ENCODE results near the gene NAPG.

NAPG gene

DNA sequence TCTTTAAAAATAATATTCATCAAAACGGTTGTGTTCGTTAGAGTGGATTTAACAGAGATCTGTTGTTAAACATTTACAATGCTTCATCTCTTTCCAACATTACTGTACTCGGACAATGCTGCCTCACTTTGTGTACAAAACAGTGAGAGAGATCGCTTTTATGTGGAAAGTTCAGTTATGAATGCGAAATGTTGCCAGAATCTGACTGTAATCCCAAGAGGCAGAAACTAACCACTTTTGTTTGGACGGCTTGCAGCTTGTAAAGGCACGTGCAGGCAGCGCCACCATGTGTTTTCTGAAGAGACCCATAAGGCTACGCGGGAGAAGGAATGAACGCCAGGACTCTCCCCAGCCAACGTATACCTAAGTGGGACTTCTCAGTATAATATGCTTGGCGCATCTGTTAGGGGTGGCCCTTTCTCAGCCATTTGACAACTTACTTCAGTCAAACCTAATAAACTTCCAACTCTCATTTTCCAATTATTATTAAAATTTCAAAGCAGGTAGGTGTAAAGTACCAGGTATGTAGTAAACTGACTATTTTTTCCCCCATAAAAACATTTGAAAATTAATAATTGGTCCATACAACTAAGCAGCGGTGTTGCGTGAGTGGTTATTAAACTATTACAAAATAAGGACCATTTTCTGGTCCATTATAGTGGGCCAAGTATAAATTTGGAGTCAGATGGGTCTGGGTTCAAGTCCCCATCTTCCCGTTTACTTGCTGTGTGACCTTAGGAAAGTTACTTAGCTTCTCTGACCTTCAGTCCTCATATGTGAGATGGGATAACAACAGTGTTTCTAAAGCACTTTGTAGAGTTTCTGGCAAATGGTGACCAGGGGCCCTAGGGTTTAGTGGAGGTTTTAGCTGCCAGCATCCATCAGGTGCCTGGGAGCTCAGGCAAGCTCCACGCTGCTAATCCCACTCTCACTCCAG lies 5.6 kb upstream of the NAPG start:
- DNase-seq (ENCODE audit: low read depth): peak; percentile 88
- H3K4me3 ChIP-seq (ENCODE audit: low read length): no peak overlapping the region
- TF ChIP-seq, protein P1, sequence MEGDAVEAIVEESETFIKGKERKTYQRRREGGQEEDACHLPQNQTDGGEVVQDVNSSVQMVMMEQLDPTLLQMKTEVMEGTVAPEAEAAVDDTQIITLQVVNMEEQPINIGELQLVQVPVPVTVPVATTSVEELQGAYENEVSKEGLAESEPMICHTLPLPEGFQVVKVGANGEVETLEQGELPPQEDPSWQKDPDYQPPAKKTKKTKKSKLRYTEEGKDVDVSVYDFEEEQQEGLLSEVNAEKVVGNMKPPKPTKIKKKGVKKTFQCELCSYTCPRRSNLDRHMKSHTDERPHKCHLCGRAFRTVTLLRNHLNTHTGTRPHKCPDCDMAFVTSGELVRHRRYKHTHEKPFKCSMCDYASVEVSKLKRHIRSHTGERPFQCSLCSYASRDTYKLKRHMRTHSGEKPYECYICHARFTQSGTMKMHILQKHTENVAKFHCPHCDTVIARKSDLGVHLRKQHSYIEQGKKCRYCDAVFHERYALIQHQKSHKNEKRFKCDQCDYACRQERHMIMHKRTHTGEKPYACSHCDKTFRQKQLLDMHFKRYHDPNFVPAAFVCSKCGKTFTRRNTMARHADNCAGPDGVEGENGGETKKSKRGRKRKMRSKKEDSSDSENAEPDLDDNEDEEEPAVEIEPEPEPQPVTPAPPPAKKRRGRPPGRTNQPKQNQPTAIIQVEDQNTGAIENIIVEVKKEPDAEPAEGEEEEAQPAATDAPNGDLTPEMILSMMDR (IDR thresholded peaks at IDR 0.05; ENCODE audit: insufficient read depth, low read depth, low read length, missing control alignments): peak; percentile 93

DNA sequence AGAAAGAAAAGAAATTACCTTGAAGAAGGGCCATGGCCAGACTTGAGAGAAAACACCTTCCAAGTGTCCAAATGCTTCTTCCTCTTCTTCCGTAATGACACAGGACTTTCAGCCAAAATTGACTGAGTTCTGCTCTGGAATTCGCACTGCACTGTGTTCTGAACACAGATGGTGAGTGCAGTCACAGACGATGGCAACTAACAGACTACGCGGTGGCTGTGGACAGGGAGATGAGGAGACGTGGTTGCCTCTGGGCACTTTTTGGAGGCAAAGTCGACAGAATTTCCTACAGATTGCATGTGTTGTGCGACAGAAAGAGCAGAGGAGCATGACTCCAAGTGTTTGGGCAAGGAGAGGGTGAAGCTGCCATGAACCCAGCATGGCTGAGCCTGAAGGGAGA lies 4.3 kb upstream of the NAPG start:
- H3K4me3 ChIP-seq (ENCODE audit: low read length): no peak overlapping the region
- TF ChIP-seq, protein P1 (IDR thresholded peaks at IDR 0.05; ENCODE audit: insufficient read depth, low read depth, low read length, missing control alignments): no peak
- DNase-seq (ENCODE audit: low read depth): no peak

DNA sequence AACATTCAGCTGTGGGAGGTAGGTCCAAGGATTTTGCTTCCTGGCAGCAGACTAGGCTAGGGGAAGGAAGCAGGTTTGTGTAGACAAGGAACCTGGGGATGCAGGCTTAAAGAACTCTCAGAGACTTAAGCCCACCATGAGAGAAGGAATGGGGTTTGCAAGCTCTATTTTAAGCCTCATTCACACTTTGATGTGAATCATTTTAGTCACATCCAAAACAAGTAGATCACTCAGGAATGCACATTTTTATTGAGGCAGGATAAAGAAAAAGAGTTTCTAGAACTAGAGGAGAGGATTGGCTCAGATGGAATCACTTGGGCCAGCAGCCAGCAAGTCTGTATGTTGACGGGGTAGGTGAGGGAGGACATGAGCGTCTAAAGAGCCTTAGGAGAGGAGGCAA lies 3.3 kb upstream of the NAPG start:
- no peak for DNase-seq (ENCODE audit: low read depth)
- TF ChIP-seq, protein P1 (IDR thresholded peaks at IDR 0.05; ENCODE audit: insufficient read depth, low read depth, low read length, missing control alignments): no peak
- H3K4me3 ChIP-seq (ENCODE audit: low read length): no peak overlapping the region

DNA sequence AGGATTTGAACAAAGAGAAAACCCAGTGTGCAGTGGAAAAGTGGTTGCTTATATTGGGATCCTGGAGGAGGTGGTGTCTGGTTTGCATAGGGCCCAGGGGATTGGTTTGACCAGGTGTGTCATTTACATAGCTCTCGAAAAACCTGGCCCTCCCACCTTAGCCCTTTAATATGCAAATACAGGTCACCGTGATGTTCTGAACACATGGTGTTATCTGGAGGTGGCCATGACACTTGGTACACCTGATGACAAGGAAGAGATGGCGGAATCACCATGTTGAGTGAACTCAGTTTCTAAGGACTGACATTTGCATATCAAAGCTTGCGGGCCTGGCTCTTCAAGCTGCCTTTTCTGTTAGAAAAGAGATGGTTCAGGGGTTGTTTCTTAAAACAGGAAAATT lies 2.3 kb upstream of the NAPG start:
- TF ChIP-seq, protein P1 (IDR thresholded peaks at IDR 0.05; ENCODE audit: insufficient read depth, low read depth, low read length, missing control alignments): no peak
- no peak for DNase-seq (ENCODE audit: low read depth)
- no peak overlapping the region for H3K4me3 ChIP-seq (ENCODE audit: low read length)

DNA sequence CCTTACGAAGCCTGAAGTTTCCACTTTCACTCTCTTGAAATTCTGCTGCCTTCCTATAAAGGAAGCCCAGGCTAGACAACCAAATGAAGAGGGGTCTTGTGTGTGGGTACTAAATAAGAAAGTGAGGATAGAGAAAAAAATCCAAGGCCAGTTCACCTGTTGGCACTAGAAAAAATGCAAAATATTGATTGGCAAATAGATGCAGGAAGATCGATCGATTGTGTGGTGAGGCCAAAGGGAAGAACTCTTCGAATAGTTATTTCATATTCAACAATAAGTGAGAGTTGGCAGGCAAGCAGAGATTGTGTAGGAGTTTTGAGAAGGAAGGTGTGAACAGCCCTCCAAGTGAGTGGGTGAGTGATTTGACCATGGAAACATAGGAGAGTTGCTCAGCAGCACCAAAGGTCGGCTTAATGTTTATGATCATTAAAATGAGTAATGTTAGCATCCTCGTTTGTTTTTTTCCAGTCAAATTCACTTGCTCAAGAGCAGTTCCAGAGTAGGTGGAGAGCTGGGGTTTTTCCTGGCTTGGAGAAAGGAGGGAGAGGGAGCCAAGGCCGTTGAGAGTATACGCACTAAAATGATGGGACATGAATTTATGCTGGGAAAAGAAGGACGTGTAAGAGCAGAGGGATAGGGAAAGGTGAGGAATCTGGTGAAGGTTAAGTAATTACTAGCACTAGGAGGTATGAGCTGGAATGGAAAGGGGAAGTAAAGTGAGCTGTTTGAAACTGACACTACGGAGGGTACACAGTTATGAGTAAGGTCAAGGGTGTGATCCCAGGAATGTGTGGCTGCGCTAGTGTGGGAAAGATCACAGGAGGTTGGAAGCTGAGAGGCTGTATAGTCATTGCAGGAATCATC lies 1.1 kb upstream of the NAPG start:
- peak; percentile 56 for DNase-seq (ENCODE audit: low read depth)
- TF ChIP-seq, protein P1 (IDR thresholded peaks at IDR 0.05; ENCODE audit: insufficient read depth, low read depth, low read length, missing control alignments): no peak
- H3K4me3 ChIP-seq (ENCODE audit: low read length): no peak overlapping the region

DNA sequence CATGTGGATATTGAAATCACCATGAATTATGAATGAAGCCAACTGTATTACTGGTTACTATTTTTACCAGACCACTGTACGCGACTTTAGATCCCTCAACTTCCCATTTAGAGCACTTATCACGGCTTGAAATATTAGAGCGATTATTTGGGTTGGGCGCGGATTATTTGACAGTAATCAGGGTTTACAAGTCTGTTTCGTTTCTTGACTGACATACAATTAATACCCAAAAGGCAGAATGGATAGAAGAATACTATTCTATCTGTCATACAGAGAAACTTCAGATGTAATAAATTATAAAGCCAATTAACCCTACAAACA lies 496 bp upstream of the NAPG start:
- no peak for DNase-seq (ENCODE audit: low read depth)
- H3K4me3 ChIP-seq (ENCODE audit: low read length): peak overlapping the region; percentile 92
- TF ChIP-seq, protein P1 (IDR thresholded peaks at IDR 0.05; ENCODE audit: insufficient read depth, low read depth, low read length, missing control alignments): no peak
